Epithelial cell of esophagus (primary cell): Measurements from ENCODE around the gene BMP4.

Experiments
- DNase-seq: peaks from one replicate; pipeline ENCODE4 v3.0.0; 2010; ENCODE audit warnings: low read depth
- H3K4me3 ChIP-seq: 2 replicates; pipeline ENCODE4 v1.5.1; 2011; ENCODE audit warnings: mild to moderate bottlenecking, low read length, control low read depth
- CTCF ChIP-seq: IDR thresholded peaks from 2 replicates; pipeline ENCODE4 v1.5.1; 2011; ENCODE audit warnings: low read depth, mild to moderate bottlenecking, low read length, control low read depth, inconsistent platforms; ENCODE audit not compliant: insufficient read depth; ENCODE audit errors: missing control alignments

The BMP4 gene

DNA sequence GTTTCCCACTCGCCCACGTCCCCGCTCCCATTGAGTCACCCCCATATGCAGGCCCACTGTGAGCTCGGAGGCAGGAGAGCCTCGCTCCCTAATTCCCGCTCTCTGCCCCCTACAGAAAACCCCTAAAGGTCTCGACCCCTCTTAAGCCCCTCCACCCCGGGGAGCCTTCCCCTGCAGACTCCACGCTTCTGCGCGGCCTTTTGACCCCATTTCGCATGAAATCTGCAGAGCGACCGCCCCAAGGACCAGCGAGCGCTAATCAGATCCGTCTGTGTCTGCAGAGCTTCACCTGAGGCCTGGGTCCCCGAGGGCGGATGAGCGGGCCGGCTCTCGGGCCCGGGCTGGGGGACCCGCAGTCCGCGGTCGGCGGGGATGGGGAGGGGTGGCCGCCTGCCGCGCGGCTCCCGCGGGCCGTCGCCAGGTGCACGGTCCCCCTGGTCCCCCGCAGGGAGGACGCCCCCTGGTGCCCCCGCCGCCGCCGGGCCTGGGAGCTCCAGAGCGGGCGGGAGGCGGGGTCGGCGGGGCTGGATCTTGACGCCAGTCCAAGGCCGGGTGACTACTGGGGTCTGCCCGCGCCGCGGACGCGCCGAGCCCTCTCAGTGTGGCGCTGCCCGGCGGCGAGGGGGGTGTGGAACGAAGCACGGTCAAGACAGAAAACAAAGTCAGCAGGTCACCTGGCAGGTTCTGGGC lies 10.1 kb downstream of the BMP4 start:
- no peak for TF ChIP-seq CTCF
- DNase-seq, result no peak
- peak overlapping the region; percentile 10 for H3K4me3 ChIP-seq

GRCh38 chr14:53946071-53946403 lies 10.6 kb downstream of the BMP4 start:
- TF ChIP-seq CTCF, result no peak
- DNase-seq, result no peak
- no peak overlapping the region for H3K4me3 ChIP-seq

DNA sequence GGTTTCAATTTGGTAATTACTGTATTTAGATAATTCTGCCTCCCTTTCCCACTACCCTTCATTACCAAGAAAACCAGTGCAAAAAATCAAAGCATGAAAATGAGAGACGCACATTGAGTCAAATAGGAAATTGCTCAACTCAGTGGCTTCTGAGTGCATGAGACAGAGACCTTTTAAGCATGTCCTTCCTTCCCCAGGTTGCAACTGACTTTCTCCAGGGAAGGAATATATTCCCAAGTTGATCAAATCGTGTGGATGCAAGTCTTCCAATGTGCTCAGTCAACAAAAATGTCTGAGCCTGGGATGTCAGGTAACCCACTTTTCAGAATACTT lies 12.9 kb downstream of the BMP4 start:
- DNase-seq, result peak; percentile 63
- no peak overlapping the region for H3K4me3 ChIP-seq
- no peak for TF ChIP-seq CTCF

DNA sequence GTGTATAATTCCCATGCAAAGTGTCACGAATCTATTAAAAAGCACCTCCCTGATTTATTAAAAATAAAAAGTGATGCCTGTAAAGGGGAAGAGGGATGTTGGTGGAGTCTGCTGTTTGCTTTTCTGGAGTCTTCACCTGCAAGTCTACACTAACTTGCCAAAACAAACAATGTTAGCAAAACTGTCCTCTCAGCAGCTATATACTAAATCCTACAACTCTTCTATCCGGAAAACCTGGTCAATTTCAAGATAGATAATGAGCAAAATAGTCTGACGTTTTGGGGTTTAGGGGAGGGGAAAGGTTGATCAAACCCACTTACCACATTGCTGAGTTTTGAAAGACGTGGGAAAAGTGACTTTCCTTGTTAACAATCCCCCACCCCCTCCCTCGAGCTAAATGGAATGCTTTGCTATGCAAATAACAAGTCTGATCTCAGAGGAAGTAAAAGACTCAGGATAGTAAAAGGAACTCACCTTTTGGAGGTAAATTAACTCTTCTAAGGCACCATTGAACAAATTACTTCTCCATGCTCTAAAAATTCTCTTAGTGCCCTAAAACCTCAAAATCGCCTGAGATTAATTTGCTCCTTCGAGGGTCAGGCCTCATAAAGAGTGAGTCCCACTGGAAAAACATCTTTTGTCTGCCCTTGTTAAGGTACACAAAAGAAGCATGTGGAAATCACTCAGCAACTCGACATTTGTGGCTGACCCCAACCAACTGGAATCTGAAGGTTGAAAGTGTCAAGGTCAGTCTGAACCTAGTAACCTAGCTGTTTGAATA lies 13.5 kb downstream of the BMP4 start:
- DNase-seq, result no peak
- TF ChIP-seq CTCF, result no peak
- H3K4me3 ChIP-seq, result no peak overlapping the region

DNA sequence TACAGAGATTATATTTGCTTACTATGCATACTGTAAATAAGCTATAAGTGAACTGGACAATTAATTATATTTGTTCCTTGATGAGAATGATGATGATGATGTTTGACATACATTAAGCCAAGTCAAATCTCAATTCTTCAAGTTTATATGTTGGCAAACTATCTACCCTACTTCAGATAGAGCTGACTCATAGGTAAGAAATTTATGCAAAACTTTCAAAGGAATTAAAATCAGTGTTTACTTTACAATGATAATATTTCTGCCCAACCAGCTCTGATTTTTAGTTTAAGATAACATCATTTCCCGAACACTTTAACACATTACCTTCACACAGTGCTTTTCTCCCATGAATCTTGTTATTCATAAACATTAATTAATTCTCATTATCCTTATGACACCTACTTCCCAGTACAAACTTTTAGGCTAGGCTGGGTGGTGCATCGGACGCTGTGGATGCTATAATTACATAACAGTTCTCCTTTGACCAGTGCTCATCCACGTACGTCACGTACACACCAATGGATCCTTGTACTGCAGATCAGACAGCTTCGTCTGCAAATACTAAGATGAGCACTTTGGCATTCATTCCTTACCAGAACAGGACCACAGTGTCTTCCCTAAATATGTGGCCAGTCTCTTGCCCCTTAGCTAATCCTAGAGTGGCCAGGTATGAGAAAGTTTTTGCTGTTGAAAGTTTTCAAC lies 18.3 kb downstream of the BMP4 start:
- no peak for TF ChIP-seq CTCF
- H3K4me3 ChIP-seq, result no peak overlapping the region
- no peak for DNase-seq

DNA sequence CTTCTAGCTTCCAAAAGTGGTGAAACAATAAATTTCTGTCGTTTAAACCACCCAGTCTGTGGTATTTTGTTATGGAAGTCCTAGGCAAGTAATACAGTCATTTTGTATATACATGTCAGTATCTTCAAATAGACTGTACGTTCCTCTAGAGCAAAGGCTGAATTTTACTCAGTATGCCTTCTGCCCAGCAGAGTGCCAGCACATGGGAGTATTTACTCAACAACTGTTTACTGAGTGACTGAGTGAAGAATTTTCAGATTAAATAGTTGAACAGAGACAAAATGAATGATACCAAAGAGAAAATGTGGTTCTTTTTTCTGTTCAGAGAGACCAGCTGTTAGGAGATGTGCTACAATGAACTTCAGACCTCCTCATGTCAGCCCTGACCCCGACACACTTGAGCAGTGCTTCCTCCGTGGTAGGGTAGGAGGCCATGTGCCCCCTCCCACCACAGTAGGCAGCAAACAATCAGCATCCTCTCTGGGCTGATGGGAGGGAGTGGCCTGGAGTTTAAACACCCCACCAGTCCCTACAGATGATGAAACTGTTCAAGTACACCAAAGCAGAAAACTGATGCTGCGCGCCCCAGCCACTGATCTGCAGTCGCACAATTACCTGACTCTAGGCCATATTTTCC lies 21.7 kb downstream of the BMP4 start:
- H3K4me3 ChIP-seq, result no peak overlapping the region
- DNase-seq, result no peak
- TF ChIP-seq CTCF, result no peak
